Heart left ventricle (tissue), 16 donors: Measurements from ENCODE around the gene ANKRD17. TPM values are rescaled to one million over a fixed set of nuclear protein-coding genes. Genes with fewer than 3 reads are reported as not detected.

ENCODE experiments used
- ATAC-seq, 4 donors: fragments of 200-7000 bp; cut with Tn5 transposase; one replicate each; pipeline ENCODE4 v1.9.1; 2020 to 2022; ENCODE audit warnings: moderate library complexity in 4 of 4, mild to moderate bottlenecking in 3 of 4, moderate number of reproducible peaks in 1 of 4
- DNase-seq, 5 donors: peaks; one replicate each; pipeline ENCODE4 v3.0.0-alpha.2; 2020
- H3K27ac ChIP-seq, 12 donors: fragments of 200-600 bp; sonication (generic) in 4 of 12; one replicate each; pipeline versions ENCODE4 v1.5.0 to v1.8.0; 2016 to 2022; ENCODE audit warnings: mild to moderate bottlenecking in 2 of 12
- H3K27me3 ChIP-seq, 9 donors: fragments of 200-600 bp; sonication (generic) in 2 of 9; one replicate each; pipeline versions ENCODE4 v1.5.1 to v1.8.0; 2016 to 2022; ENCODE audit warnings: mild to moderate bottlenecking in 3 of 9
- H3K36me3 ChIP-seq, 9 donors: fragments of 200-600 bp; sonication (generic) in 2 of 9; one replicate each; pipeline versions ENCODE4 v1.5.0 to v1.8.0; 2018 to 2022; ENCODE audit warnings: mild to moderate bottlenecking in 2 of 9
- H3K4me1 ChIP-seq, 12 donors: fragments of 200-600 bp; sonication (generic) in 4 of 12; one replicate each; pipeline versions ENCODE4 v1.5.0 to v1.8.0; 2016 to 2022; ENCODE audit warnings: mild to moderate bottlenecking in 3 of 12
- H3K4me3 ChIP-seq, 12 donors: fragments of 200-600 bp; sonication (generic) in 4 of 12; one replicate each; pipeline versions ENCODE4 v1.5.0 to v1.8.0; 2017 to 2022; ENCODE audit warnings: mild to moderate bottlenecking in 9 of 12, moderate library complexity in 4 of 12
- H3K9me3 ChIP-seq, 12 donors: fragments of 200-600 bp; sonication (generic) in 4 of 12; one replicate each; pipeline versions ENCODE4 v1.5.0 to v1.8.0; 2016 to 2022; ENCODE audit warnings: mild to moderate bottlenecking in 1 of 12
- POLR2A ChIP-seq, 2 donors: fragments of 450-650 bp; IDR thresholded peaks; one replicate each; pipeline ENCODE4 v1.6.1; 2017; ENCODE audit warnings: antibody characterized with exemption in 2 of 2, mild to moderate bottlenecking in 2 of 2, moderate library complexity in 2 of 2
- WGBS, 4 donors: extraction: QIAGEN DNeasy Blood & Tissue Kit in 2 of 4; methylation state at CpG; one replicate each; pipeline versions ENCODE4 v1.1.5 to v1.1.7; 2013 to 2018; 5-methylcytosine and 5-hydroxymethylcytosine counted together
- intact Hi-C, 10 donors: fragments of 100-400 bp; cut with DNase I; formaldehyde crosslinking; loops; one replicate each; pipeline versions ENCODE4 v1.11.1 to v1.14.2; 2022
- polyA plus RNA-seq, 2 donors: library from polyadenylated mRNA; stranded (reverse); fragments of 200-250 nt; gene quantifications; one replicate each; pipeline ENCODE4 v1.2.3, GENCODE V29; 2013
- total RNA-seq, 9 donors: library from RNA; depleted of rRNA in 2 of 9; stranded (reverse); fragments of >200 nt in 2 of 9; fragmentation: NEBNext Ultra II Directional in 3 of 9; extraction: Animal tissue kit (Norgen Biotek cat#: 25700) in 3 of 9; gene quantifications; one replicate each; pipeline versions ENCODE4 v1.1.0 to v1.2.4, GENCODE V29; 2016 to 2023
- TF ChIP-seq, protein P1 (sequence below), 12 donors: fragments of 200-600 bp; sonication (generic) in 4 of 12; IDR thresholded peaks; one replicate each; pipeline versions ENCODE4 v1.5.0 to v1.8.0; 2018 to 2022; ENCODE audit warnings: antibody characterized with exemption in 12 of 12, mild to moderate bottlenecking in 5 of 12
- donor health status: ischemic (EF 13 %, LVEDD 7.1; RV severe dilation, severe dysfunction).
- donor health status: healthy with polysubstance abuse.
- donor health status: DM: no; HTN: yes; CAD: no.
- donor health status: DM: no; HTN: no; CAD: no.
- donor health status: ischemic (EF 25% LVEDD 6.9; RV normal size, moderate dysfunction).
- donor health status: ischemic (EF 25% LVEDD 5.7; RV mildly dilated, moderate dysfunction).
- donor health status: healthy.
- donor health status: DM: yes; HTN: yes; CAD: no.
- donor health status: ischemic (EF 35%, LVEDD 5.7; RV mildly dilated, moderate dysfunction).
- donor health status: nonischemic (EF 11% LVEDD 7.7; RV severe dilation, severe dysfunction).
- donor health status: DM: yes; HTN: yes; CAD: no.
- donor health status: PGD.
- donor health status: ischemic (EF 29% LVEDD 5.4; RV normal size, mild dysfunction).
- donor health status: nonischemic (EF 23%, LVEDD 6.1; RV moderate dilation, normal function).

The ANKRD17 gene
- total and polyA plus RNA-seq, 11 donors: 13.0 to 67.1 (median 55.3) TPM

DNA sequence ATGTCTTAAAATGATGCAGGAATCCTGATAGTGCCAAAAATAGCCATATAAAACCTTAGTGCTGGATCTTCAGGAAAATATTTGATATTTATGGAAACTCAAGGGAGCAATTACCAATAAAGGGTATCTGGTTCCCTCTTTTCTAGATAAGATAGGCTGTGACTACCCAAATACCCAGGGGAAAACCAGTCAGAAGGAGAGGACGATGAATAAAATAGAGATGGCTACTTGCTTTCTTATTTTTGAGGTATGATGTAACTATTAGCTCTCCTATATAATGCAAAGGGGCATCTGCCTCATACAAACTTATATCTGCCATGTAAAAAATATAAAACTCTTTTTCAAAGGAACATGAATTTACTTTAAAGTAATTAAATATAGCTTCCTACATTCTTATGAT is 165.7 kb downstream of the ANKRD17 start:
- no peaks in the 10 kb centered on the region for H3K27me3 ChIP-seq
- intact Hi-C loops: no loop called here
- peaks cover 0 to 13% (median 0%) of the 10 kb centered on the region in 12 donors for H3K4me1 ChIP-seq
- H3K4me3 ChIP-seq: no peak overlapping the region
- no peak for DNase-seq
- H3K36me3 ChIP-seq: peaks cover 4 to 91% (median 79%) of the 10 kb centered on the region in 9 donors
- no peak for TF ChIP-seq POLR2A (IDR thresholded peaks at IDR 0.05)
- TF ChIP-seq, protein P1, sequence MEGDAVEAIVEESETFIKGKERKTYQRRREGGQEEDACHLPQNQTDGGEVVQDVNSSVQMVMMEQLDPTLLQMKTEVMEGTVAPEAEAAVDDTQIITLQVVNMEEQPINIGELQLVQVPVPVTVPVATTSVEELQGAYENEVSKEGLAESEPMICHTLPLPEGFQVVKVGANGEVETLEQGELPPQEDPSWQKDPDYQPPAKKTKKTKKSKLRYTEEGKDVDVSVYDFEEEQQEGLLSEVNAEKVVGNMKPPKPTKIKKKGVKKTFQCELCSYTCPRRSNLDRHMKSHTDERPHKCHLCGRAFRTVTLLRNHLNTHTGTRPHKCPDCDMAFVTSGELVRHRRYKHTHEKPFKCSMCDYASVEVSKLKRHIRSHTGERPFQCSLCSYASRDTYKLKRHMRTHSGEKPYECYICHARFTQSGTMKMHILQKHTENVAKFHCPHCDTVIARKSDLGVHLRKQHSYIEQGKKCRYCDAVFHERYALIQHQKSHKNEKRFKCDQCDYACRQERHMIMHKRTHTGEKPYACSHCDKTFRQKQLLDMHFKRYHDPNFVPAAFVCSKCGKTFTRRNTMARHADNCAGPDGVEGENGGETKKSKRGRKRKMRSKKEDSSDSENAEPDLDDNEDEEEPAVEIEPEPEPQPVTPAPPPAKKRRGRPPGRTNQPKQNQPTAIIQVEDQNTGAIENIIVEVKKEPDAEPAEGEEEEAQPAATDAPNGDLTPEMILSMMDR (IDR thresholded peaks at IDR 0.05): no peak
- WGBS, 4 donors: 44 to 64% (median 54%) methylated on average over 1 of the region's 1 CpG
- no peak for ATAC-seq
- H3K9me3 ChIP-seq: no peaks in the 10 kb centered on the region
- H3K27ac ChIP-seq: peak overlapping the region in 1 of 12 donors; percentile 4

DNA sequence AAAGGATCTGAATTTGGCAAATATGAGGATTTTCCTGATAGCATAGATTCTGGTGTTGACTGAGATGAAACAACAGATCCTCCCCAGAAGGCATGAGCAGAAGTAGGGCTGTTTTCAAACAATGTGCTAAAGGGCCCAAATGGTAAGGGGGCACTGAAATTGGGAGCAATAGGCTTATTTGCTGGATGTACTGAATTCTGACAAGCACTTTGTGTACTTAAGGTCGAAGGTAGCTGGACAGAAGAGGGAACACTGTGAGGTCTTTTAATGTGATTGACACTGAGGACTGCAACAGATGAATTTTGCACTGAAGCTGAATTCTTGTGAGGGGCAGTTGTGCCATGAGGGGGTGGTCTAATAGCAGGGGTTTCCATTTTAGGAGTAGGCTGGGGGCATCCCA is 167.9 kb downstream of the ANKRD17 start:
- Histone ChIP-seq H3K4me1 (peaks cover 0 to 15% (median 2%) of the 10 kb centered on the region in 12 donors), H3K27ac (no peak overlapping the region), H3K4me3 (no peak overlapping the region), H3K27me3 (no peaks in the 10 kb centered on the region), H3K9me3 (no peaks in the 10 kb centered on the region), H3K36me3 (peaks cover 1 to 79% (median 61%) of the 10 kb centered on the region in 9 donors)
- 95 to 100% (median 95%) methylated on average over 1 of the region's 1 CpG for WGBS, 4 donors
- no peak for ATAC-seq
- DNase-seq: no peak
- TF ChIP-seq, protein P1 (IDR thresholded peaks at IDR 0.05): no peak
- no peak for TF ChIP-seq POLR2A (IDR thresholded peaks at IDR 0.05)
- intact Hi-C loops: no loop called here

DNA sequence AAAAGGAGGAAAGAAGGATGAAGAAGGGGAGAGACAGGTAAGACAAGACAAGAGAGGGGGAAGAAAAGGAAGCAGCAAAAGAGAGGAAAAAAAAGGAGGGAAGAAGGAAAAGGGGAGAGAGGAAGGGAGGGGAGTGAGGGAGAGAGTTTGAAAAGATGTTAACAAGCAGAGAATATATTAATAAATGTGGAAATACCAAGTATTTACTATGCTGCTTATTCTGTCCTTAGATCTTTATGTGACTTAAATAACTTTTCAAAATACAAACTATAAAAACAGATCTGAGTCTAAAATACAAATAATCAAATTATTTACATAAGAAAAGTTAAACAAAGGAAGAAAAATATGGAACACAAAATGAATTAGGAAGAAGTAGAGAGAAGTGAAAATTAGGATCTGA is 170.7 kb downstream of the ANKRD17 start:
- TF ChIP-seq, protein P1 (IDR thresholded peaks at IDR 0.05): no peak
- TF ChIP-seq POLR2A (IDR thresholded peaks at IDR 0.05): no peak
- intact Hi-C loops: no loop called here
- Histone ChIP-seq H3K36me3 (peaks cover 0 to 76% (median 57%) of the 10 kb centered on the region in 9 donors), H3K4me3 (no peak overlapping the region), H3K27ac (no peak overlapping the region), H3K9me3 (no peaks in the 10 kb centered on the region), H3K27me3 (no peaks in the 10 kb centered on the region), H3K4me1 (peaks cover 0 to 13% (median 2%) of the 10 kb centered on the region in 12 donors)
- no peak for DNase-seq
- no peak for ATAC-seq

DNA sequence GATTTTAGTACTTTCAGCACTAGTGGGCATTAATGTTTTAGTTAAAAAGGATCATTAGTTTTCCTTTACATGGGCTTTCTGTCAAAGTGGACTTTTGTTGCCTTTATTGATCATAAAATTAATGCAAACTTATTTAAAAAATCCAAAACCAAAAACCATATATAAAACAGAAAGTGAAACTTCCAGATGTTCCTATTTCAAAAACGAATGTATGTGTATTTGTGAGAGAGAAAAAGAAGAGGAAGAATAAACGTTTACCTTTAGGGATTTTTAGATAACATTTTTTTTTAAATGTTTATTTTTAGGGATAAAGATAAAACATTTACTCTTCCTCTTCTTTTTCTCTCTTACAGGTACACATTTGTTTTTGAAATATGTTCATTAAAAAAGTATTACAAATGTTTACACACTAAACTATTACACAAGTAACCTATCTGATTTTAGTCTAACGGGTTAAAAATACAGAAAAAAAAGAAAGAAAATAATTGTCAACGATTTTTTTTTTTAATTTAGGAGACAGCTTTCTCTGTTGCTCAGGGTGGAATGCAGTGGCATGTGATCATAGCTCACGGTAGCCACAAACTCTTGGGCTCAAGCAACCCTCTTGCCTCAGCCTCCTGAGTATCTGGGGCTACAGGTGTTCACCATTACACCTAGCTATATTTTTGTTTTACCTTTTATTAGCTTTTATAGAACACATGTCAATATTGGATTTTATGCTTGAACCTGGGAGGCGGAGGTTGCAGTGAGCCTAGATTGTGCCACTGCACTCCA is 172.3 kb downstream of the ANKRD17 start:
- ATAC-seq (no peak), DNase-seq (no peak)
- Histone ChIP-seq H3K36me3 (peaks cover 0 to 73% (median 57%) of the 10 kb centered on the region in 9 donors), H3K27me3 (no peaks in the 10 kb centered on the region), H3K4me1 (peaks cover 0 to 10% (median 0%) of the 10 kb centered on the region in 12 donors), H3K4me3 (peak overlapping the region in 3 of 12 donors; percentile 19 to 36 (median 26)), H3K27ac (peak overlapping the region in 1 of 12 donors; percentile 29), H3K9me3 (no peaks in the 10 kb centered on the region)
- WGBS, 4 donors: 54 to 63% (median 57%) methylated on average over 6 of the region's 6 CpGs
- TF ChIP-seq POLR2A (IDR thresholded peaks at IDR 0.05): no peak
- TF ChIP-seq, protein P1 (IDR thresholded peaks at IDR 0.05): no peak
- intact Hi-C loops: no loop called here
